ENCODE results near the gene TNFRSF1B.

The TNFRSF1B gene

GRCh38 chr1:12142141-12142823, 24.5 kb upstream of the TNFRSF1B start:
- DNase-seq, result no peak

GRCh38 chr1:12142891-12143630, 23.7 kb upstream of the TNFRSF1B start:
- no peak for DNase-seq

DNA sequence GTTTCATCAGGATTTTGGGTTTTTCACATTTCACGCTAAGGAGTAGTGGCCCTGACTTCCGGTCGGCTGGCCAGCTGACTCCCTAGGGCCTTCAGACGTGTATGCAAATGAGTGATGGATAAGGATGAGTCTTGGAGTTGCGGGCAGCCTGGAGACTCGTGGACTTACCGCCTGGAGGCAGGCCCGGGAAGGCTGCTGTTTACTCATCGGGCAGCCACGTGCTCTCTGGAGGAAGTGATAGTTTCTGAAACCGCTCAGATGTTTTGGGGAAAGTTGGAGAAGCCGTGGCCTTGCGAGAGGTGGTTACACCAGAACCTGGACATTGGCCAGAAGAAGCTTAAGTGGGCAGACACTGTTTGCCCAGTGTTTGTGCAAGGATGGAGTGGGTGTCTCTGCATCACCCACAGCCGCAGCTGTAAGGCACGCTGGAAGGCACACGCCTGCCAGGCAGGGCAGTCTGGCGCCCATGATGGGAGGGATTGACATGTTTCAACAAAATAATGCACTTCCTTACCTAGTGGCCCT, 23.1 kb upstream of the TNFRSF1B start:
- DNase-seq, result no peak

- DNase-seq, result no peak
Measured at GRCh38 chr1:12144236-12144635, 22.6 kb upstream of the TNFRSF1B start.

- no peak for DNase-seq
Measured at GRCh38 chr1:12144969-12145368, 21.8 kb upstream of the TNFRSF1B start.

DNA sequence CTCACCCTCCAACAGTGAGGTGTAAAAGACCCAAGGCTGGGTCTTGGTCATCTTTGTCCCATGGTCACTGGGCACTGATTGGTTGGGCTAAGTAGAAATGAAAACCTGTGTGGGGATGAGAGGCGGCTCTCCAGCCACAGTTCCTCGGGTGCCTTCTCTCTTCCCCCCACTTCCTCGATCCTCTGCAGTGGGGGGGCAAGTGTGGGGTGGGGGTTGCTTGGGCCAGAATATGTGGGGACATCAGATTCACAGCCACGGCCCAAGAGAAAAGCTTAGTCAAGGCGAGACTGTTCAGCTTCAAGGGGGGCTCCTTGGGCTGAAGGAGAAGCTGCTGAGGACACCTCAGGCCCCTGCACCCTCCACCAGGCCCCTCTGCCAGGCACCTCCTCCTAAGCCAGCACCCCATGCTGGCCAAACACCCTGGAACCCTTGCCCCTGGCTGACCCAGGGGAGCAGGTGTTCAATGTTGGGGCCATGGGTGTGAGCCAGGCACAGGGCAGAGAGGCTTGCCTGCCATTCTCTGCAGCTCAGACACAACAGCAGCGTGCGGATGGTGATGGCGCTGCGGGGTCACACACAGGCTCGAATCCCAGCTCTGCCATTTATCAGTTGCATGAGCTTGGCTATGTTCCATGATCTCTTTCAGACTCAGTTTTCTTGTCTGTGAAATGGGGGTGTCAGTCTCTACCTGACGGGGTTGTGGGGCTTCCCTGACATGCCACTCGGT, 21.0 kb upstream of the TNFRSF1B start:
- DNase-seq, result no peak

DNA sequence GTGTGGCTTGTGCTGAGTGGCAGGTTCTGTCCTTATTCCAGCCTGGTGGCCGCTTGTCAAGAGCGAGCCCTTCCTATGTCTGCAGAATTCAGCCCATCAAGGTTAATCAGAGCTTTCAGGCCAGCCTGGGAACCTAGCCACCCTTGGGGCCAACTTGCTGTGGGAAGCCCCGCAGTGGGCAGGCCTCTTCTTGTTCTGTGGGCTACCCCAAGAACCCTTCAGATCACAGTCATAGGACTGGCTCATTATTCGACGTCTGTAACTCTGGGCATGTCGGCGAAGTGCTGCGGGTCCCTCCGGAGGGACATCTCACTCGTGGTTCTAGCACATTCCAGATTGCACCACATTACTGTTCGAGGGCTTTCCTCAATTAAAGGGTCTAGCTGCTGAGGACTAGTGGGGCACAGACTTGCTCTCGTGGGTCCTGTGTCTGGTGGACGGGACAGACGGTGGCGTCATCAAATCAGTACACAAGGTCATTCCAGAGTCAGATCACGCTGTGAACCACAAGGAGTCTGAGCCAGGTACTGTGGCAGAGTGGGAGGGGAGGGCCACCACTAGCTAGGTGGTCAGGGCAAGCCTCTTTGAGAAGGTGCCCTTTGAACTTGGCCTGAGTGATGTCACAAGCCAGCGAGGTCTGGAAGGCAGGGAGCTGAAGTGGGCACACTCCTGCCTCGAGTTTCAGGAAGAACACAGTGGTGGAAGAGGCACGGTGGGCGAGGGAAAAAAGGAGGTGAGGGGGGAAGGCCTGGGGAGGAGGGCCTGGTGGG, 20.3 kb upstream of the TNFRSF1B start:
- no peak for DNase-seq

DNA sequence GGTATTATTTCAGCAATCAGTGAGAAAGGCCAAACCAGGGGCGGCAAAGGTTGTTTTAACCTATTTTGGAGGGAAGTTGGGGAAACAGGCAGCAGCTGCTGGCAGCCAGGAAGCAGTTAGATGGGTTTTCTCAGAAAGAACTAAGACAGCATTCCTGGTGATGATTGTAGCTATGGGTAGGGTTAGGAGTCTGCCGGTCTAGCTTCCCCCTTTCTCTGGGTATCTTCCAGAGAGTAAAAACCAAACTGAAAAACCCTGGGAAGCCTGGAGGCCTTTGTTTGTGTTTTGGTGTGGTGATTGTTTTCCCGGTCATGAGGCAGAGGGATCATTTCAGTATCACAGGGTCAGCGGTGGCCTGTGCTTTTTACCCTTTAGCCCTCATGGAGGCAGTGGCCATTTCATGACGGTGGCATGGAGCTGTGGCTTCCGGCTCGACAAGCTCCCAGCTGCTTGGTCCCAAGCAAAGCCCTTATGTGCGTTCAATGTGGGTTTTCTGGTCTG, 19.5 kb upstream of the TNFRSF1B start:
- no peak for DNase-seq

- no peak for DNase-seq
Measured at GRCh38 chr1:12148160-12148957, 18.4 kb upstream of the TNFRSF1B start.

- DNase-seq, result no peak
Measured at GRCh38 chr1:12148958-12149790, 17.6 kb upstream of the TNFRSF1B start.

GRCh38 chr1:12149791-12150175, 17.0 kb upstream of the TNFRSF1B start:
- DNase-seq, result no peak

DNA sequence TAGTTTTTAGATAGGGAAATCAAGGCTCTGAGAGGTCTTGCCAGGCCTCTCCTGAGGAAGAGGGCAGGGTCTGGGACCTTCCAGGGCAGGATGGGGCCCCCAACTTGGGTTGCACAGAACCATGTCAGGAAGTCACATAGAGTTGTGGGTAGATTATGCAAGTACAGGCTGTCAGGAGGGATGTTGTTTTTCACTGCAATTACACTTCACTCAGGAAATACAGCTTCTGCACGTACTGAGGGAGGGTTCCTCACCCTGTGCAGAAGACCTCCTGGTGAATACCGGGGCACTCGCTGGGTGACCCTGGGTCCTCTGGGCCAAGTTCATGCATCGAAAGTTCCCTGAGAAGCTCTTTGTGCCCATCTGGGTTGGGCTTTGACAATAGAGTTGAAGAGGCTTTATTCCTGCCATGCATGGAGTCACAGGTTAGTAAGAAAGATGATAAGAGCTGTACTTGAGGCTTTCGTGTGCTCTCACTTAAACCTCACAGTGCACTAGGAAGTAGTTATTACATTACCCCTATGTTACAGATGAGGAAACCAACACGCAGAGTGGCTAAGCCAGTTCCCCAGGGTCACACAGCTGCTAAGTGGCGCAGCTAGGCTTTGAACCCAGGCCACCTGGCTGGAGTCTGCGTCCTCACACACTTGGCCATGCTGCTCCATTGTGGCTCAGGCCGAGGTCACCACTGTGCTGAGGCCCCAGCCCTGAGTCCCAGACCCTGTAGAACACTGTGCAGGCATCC, 16.2 kb upstream of the TNFRSF1B start:
- DNase-seq, result no peak

GRCh38 chr1:12151465-12151864, 15.3 kb upstream of the TNFRSF1B start:
- no peak for DNase-seq

- DNase-seq, result no peak
Measured at GRCh38 chr1:12152113-12152891, 14.5 kb upstream of the TNFRSF1B start.

DNA sequence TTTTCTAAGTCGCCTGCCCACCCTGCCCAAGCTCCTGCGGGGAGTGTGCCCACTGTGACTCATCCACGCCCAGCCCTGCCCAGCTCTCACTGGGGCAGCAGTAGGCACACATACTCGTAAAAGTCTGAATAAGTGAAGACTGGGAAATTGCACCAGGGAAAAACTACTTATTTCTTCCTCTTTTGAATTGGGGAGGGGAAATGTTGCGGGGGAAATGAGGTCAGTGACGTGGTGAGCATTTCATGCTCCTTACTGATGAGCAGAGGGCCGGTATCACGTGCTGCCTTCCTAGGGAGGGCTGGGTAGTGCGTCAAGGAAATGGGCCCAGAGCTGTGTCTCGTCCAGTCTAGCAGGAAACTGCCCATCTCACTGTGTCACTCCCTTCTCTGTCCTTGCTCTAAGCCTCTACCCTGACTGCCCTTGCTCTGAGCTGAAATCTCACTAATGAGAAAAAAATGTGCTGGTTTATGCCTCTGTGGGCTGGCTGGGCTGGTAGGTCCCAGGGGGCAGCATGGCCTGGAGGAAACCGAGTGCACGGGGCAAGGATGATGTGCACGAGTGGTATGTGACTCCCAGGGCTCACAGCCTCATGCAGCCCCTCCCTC, 13.5 kb upstream of the TNFRSF1B start:
- DNase-seq, result no peak

DNA sequence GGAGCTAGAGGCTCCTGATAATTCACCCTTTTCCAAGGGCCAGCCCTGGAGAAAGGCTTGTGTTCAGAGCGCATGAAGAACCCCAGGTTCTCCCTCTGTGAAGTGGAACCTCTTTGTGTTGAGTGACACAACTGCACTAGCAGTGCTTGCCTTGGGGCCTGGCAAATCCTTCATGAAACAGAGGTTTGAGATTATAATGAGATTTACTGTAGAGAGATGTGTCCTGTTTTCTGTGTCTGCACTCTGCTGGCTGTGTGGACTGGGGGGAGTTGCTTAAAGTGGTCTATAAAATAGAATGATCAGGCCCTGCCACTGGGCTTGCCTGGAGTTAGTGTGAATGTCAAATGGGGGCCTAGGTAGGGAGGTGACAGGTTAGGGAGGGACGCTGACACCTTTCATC, 11.5 kb upstream of the TNFRSF1B start:
- DNase-seq, result no peak

GRCh38 chr1:12157366-12158231, 9.2 kb upstream of the TNFRSF1B start:
- no peak for DNase-seq

Data from NCI-H2107 (cell line).